OCI-LY1 (cell line): Measurements from ENCODE around the gene SAMMSON.

Experiments
- H2AFZ ChIP-seq: fragments of 200-600 bp; sonication (generic), shearing (Covaris generic); 2 replicates; pipeline ENCODE4 v1.6.0; 2014; ENCODE audit warnings: antibody characterized with exemption, mild to moderate bottlenecking, low read length
- H3F3A ChIP-seq: fragments of 200-600 bp; sonication (generic), shearing (Covaris generic); 2 replicates; pipeline ENCODE4 v1.6.0; 2014; ENCODE audit warnings: mild to moderate bottlenecking, antibody characterized with exemption, low read length, moderate library complexity; ENCODE audit not compliant: insufficient read depth
- H3K27ac ChIP-seq: fragments of 200-600 bp; sonication (generic); 2 replicates; pipeline ENCODE4 v1.5.1; 2014; ENCODE audit warnings: low read length, mixed run types, mild to moderate bottlenecking, low read depth; ENCODE audit not compliant: poor library complexity, severe bottlenecking
- H3K27me3 ChIP-seq: fragments of 200-600 bp; sonication (generic); 2 replicates; pipeline ENCODE4 v1.6.0; 2014; ENCODE audit warnings: antibody characterized with exemption, mild to moderate bottlenecking, low read length, moderate library complexity; ENCODE audit not compliant: insufficient read depth
- H3K36me3 ChIP-seq: fragments of 200-600 bp; sonication (generic); 2 replicates; pipeline ENCODE4 v1.6.1; 2014; ENCODE audit warnings: mild to moderate bottlenecking, antibody characterized with exemption, low read length, moderate library complexity, mixed read lengths; ENCODE audit not compliant: insufficient read depth
- H3K4me1 ChIP-seq: fragments of 200-600 bp; sonication (generic); 2 replicates; pipeline ENCODE4 v1.5.1; 2014; ENCODE audit warnings: mild to moderate bottlenecking, low read length, moderate library complexity; ENCODE audit not compliant: insufficient read depth, severe bottlenecking
- H3K4me2 ChIP-seq: fragments of 200-600 bp; sonication (generic), shearing (Covaris generic); 2 replicates; pipeline ENCODE4 v1.6.1; 2014; ENCODE audit warnings: low read length
- H3K4me3 ChIP-seq: fragments of 200-600 bp; sonication (generic); 2 replicates; pipeline ENCODE4 v1.5.1; 2014; ENCODE audit warnings: low read length, low read depth, mild to moderate bottlenecking, mixed read lengths; ENCODE audit not compliant: poor library complexity, severe bottlenecking
- H3K79me2 ChIP-seq: fragments of 200-600 bp; shearing (Covaris generic); 2 replicates; pipeline ENCODE4 v1.6.1; 2016; ENCODE audit warnings: mixed run types, low read length, mixed read lengths; ENCODE audit not compliant: insufficient read depth
- H3K9ac ChIP-seq: fragments of 200-600 bp; sonication (generic), shearing (Covaris generic); 2 replicates; pipeline ENCODE4 v1.6.1; 2014; ENCODE audit warnings: mild to moderate bottlenecking, low read length, mixed read lengths
- H3K9me2 ChIP-seq: fragments of 200-600 bp; sonication (generic), shearing (Covaris generic); 2 replicates; pipeline ENCODE4 v1.6.1; 2014; ENCODE audit warnings: low read depth, mild to moderate bottlenecking, low read length, mixed read lengths
- H3K9me3 ChIP-seq: fragments of 200-600 bp; shearing (Covaris generic); 2 replicates; pipeline ENCODE4 v1.6.1; 2014; ENCODE audit warnings: low read length, mixed read lengths
- H4K20me1 ChIP-seq: fragments of 200-600 bp; sonication (generic), shearing (Covaris generic); 2 replicates; pipeline ENCODE4 v1.6.0; 2016; ENCODE audit warnings: mild to moderate bottlenecking, low read length; ENCODE audit not compliant: insufficient read depth
- EZH2 ChIP-seq: fragments of 200-600 bp; sonication (generic), shearing (Covaris generic); IDR thresholded peaks from 2 replicates; pipeline ENCODE4 v1.8.0; 2017; ENCODE audit warnings: borderline replicate concordance, mixed run types, mild to moderate bottlenecking, antibody characterized with exemption, low read length, moderate library complexity, mixed read lengths
- TF ChIP-seq, protein P1 (sequence below): fragments of 200-600 bp; sonication (generic), shearing (Covaris generic); IDR thresholded peaks from 2 replicates; pipeline ENCODE4 v1.5.1; 2017; ENCODE audit warnings: mild to moderate bottlenecking, antibody characterized with exemption, low read length, moderate library complexity, mixed read lengths

SAMMSON gene

DNA sequence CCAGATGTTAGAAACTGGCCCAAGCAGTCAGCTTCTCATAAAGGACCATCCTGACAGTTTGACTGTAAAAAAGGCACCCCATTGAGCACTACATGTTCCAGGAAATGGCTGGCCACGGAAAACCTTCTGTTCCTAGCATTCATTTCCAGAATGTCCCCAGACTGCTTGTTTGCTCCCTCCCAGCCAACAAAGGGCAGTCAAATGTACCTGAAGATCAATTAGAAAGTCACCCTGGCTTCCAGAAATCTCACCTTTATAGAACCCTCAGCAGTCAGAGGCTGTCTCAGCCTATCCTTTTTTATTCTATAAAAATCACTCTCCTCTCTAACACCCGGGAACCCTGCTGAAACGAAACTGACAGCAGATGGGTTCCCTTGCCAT lies 784 bp upstream of the SAMMSON start:
- no peak overlapping the region for H2AFZ ChIP-seq
- H3K27me3 ChIP-seq = no peaks in the 10 kb centered on the region
- H3K36me3 ChIP-seq = no peaks in the 10 kb centered on the region
- TF ChIP-seq, protein P1, sequence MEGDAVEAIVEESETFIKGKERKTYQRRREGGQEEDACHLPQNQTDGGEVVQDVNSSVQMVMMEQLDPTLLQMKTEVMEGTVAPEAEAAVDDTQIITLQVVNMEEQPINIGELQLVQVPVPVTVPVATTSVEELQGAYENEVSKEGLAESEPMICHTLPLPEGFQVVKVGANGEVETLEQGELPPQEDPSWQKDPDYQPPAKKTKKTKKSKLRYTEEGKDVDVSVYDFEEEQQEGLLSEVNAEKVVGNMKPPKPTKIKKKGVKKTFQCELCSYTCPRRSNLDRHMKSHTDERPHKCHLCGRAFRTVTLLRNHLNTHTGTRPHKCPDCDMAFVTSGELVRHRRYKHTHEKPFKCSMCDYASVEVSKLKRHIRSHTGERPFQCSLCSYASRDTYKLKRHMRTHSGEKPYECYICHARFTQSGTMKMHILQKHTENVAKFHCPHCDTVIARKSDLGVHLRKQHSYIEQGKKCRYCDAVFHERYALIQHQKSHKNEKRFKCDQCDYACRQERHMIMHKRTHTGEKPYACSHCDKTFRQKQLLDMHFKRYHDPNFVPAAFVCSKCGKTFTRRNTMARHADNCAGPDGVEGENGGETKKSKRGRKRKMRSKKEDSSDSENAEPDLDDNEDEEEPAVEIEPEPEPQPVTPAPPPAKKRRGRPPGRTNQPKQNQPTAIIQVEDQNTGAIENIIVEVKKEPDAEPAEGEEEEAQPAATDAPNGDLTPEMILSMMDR = no peak
- no peaks in the 10 kb centered on the region for H3K9me3 ChIP-seq
- no peaks in the 10 kb centered on the region for H3K9me2 ChIP-seq
- H3K9ac ChIP-seq = no peak overlapping the region
- H3K79me2 ChIP-seq = no peaks in the 10 kb centered on the region
- H3K4me2 ChIP-seq = no peak overlapping the region
- H3K27ac ChIP-seq = no peak overlapping the region
- H4K20me1 ChIP-seq = no peaks in the 10 kb centered on the region
- H3F3A ChIP-seq = no peaks in the 10 kb centered on the region
- H3K4me1 ChIP-seq = no peaks in the 10 kb centered on the region
- H3K4me3 ChIP-seq = no peak overlapping the region

DNA sequence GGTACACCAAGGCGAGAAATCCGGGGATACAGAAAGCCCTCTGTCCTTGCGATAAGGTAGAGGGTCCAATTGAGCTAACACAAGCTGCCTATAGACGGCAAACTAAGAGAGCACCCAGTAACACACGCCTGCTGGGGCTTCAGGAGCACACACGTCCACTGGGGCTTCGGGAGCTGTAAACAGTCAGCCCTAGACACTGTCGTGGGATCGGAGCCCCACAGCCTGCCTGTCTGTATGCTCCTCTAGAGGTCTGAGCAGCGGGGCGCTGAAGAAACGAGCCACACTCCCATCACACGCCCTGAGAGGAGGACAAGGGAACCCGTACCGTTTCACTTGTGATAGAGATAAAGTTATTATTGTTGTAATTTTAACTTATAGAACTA lies 486 bp downstream of the SAMMSON start:
- H3F3A ChIP-seq = no peaks in the 10 kb centered on the region
- H3K27ac ChIP-seq = no peak overlapping the region

DNA sequence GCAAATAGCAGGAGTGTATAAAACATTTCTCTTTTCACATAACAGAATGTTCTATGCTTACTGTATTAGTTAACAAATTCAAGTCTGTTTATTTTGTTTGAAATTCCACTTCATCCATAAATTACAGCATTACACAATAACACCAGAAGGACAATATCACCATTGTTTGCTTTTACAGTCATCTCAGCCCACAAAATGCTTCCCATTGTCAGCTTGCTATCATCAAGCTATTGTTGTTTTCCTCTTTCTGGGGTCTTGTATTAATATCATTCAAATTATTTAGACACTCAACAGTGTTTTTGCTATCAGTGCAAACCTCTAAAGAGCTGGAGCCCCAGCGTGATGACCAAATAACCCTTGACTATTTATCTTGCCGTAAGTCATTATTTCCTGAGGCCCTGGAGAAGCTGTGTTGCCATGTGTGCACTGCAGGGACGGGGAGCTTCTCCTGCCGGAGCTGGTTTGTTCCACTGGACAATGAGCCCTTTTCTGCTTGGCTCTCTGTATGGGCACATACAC lies 1.1 kb downstream of the SAMMSON start:
- Histone ChIP-seq H4K20me1 (no peaks in the 10 kb centered on the region), H3K27ac (no peak overlapping the region), H3K36me3 (no peaks in the 10 kb centered on the region), H3K4me1 (no peaks in the 10 kb centered on the region), H3K4me3 (no peak overlapping the region), H2AFZ (no peak overlapping the region), H3K27me3 (no peaks in the 10 kb centered on the region), H3F3A (no peaks in the 10 kb centered on the region), H3K9me2 (no peaks in the 10 kb centered on the region), H3K4me2 (no peak overlapping the region), H3K9me3 (no peaks in the 10 kb centered on the region), H3K9ac (no peak overlapping the region), H3K79me2 (no peaks in the 10 kb centered on the region)
- TF ChIP-seq, protein P1 = no peak
- no peak for TF ChIP-seq EZH2

More for the DNA sequence above, 486 bp downstream of the SAMMSON start:
- H3K79me2 ChIP-seq = no peaks in the 10 kb centered on the region
- H3K36me3 ChIP-seq = no peaks in the 10 kb centered on the region
- no peaks in the 10 kb centered on the region for H4K20me1 ChIP-seq
- H3K4me3 ChIP-seq = no peak overlapping the region
- H3K9me2 ChIP-seq = no peaks in the 10 kb centered on the region
- H3K4me1 ChIP-seq = no peaks in the 10 kb centered on the region
- H3K27me3 ChIP-seq = no peaks in the 10 kb centered on the region
- H2AFZ ChIP-seq = no peak overlapping the region
- H3K4me2 ChIP-seq = no peak overlapping the region
- TF ChIP-seq EZH2 = no peak
- no peaks in the 10 kb centered on the region for H3K9me3 ChIP-seq
- no peak overlapping the region for H3K9ac ChIP-seq

DNA sequence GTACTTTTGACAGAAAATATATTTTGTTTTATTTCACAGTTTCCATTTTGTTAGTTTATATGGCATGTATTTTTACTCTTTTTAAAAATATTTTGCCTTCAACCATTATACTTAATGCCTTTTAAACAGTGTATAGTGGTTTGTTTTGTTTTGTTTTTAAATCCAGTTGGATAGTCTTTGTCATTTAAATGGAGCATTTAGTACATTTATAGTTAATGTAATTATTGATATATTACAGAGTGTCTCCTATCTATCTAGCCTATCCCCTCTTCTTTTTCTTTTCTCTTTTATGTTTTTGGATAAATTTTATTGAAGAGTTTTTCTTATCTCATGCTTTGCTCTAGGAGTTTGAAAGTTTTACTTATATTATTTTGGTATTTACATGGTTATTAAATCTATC lies 3.6 kb downstream of the SAMMSON start:
- TF ChIP-seq EZH2 = no peak
- TF ChIP-seq, protein P1 = no peak

More for the DNA sequence above, 3.6 kb downstream of the SAMMSON start:
- Histone ChIP-seq H3K27me3 (no peaks in the 10 kb centered on the region), H4K20me1 (no peaks in the 10 kb centered on the region), H3K9me2 (no peaks in the 10 kb centered on the region), H3K9ac (no peak overlapping the region), H2AFZ (no peak overlapping the region), H3F3A (no peaks in the 10 kb centered on the region), H3K4me1 (no peaks in the 10 kb centered on the region), H3K4me3 (no peak overlapping the region), H3K4me2 (no peak overlapping the region), H3K27ac (no peak overlapping the region), H3K9me3 (no peaks in the 10 kb centered on the region), H3K36me3 (no peaks in the 10 kb centered on the region), H3K79me2 (no peaks in the 10 kb centered on the region)
